Hepatocyte (in vitro differentiated cells): Measurements from ENCODE around the gene CHST3.

Experiments used
- CTCF ChIP-seq: fragments of 200-600 bp; sonication (generic); IDR thresholded peaks from 2 replicates; pipeline ENCODE4 v1.5.1; 2016; ENCODE audit warnings: antibody characterized with exemption, mild to moderate bottlenecking; ENCODE audit not compliant: poor library complexity
- EZH2phosphoT487 ChIP-seq: fragments of 200-600 bp; sonication (generic); IDR thresholded peaks from one replicate; pipeline ENCODE4 v1.6.1; 2018; ENCODE audit warnings: antibody characterized with exemption, mild to moderate bottlenecking, low read depth, moderate library complexity; ENCODE audit not compliant: unreplicated experiment, severe bottlenecking

- no peak for TF ChIP-seq EZH2phosphoT487
- TF ChIP-seq CTCF: no peak
These were observed 9.7 kb downstream of the CHST3 start for GRCh38 chr10:71973777-71974488.
